Left renal cortex interstitium (tissue), 4 donors: ENCODE results near the gene SIAH1. TPM values are rescaled to one million over a fixed set of nuclear protein-coding genes. Genes with fewer than 3 reads are reported as not detected.
"Not testable (repeated sequence)": the region's sequence is repeated elsewhere in the genome, so short reads cannot be mapped to it uniquely, and the experiment has no call there.

ENCODE experiments used
- DNase-seq, 4 donors: peaks; one replicate each; pipeline ENCODE4 v3.0.0-alpha.2; 2013; ENCODE audit warnings: low read depth in 4 of 4, low spot score in 2 of 4, missing footprints in 1 of 4
- polyA plus RNA-seq, 4 donors: library from polyadenylated mRNA; unstranded; fragments of 120-200 nt; gene quantifications; one replicate each; pipeline ENCODE4 v1.2.1, GENCODE V29; 2013; ENCODE audit not compliant: insufficient read length in 4 of 4

Gene SIAH1
- polyA plus RNA-seq, 4 donors = 44.5 to 54.2 (median 48.3) TPM

- DNase-seq = no peak
These were observed 45.2 kb downstream of the SIAH1 start for GRCh38 chr16:48340054-48340453.

GRCh38 chr16:48335961-48336360 is 49.3 kb downstream of the SIAH1 start:
- DNase-seq = no peak

- no peak for DNase-seq
These were observed 50.9 kb downstream of the SIAH1 start for GRCh38 chr16:48334325-48334724.

- DNase-seq = no peak
These were observed 52.2 kb downstream of the SIAH1 start for GRCh38 chr16:48332978-48333377.

GRCh38 chr16:48330841-48331192 is 54.4 kb downstream of the SIAH1 start:
- no peak for DNase-seq

- DNase-seq = no peak
These were observed 54.9 kb downstream of the SIAH1 start for GRCh38 chr16:48330189-48330840.

GRCh38 chr16:48329138-48329537 is 56.1 kb downstream of the SIAH1 start:
- DNase-seq = no peak

GRCh38 chr16:48326915-48327314 is 58.3 kb downstream of the SIAH1 start:
- DNase-seq = no peak

GRCh38 chr16:48323783-48324775 is 61.1 kb downstream of the SIAH1 start:
- DNase-seq = no peak

GRCh38 chr16:48321317-48322036 is 63.7 kb downstream of the SIAH1 start:
- no peak for DNase-seq

- no peak for DNase-seq
These were observed 66.6 kb downstream of the SIAH1 start for GRCh38 chr16:48318630-48319029.

GRCh38 chr16:48317614-48318315 is 67.4 kb downstream of the SIAH1 start:
- no peak for DNase-seq

GRCh38 chr16:48317026-48317425 is 68.2 kb downstream of the SIAH1 start:
- no peak for DNase-seq

- DNase-seq = not testable (repeated sequence)
These were observed 71.3 kb downstream of the SIAH1 start for GRCh38 chr16:48313905-48314304.

GRCh38 chr16:48310908-48311641 is 74.1 kb downstream of the SIAH1 start:
- DNase-seq = no peak

Other genes with a start within 250 kb of the SIAH1 start
- under 1 TPM in 2 of 4 donors, not detected in 2; 0.05 to 0.16 TPM for gene ABCC12, start 229.4 kb downstream of the SIAH1 start, polyA plus RNA-seq
- gene LONP2, start 141.1 kb downstream of the SIAH1 start, polyA plus RNA-seq = 10 to 100 TPM; 58.0 to 79.5 (median 67.6) TPM
- gene ABCC11, start 137.9 kb downstream of the SIAH1 start, polyA plus RNA-seq = under 1 TPM; 0.23 to 0.60 (median 0.32) TPM
- 10 to 100 TPM; 39.0 to 51.1 (median 45.0) TPM for gene N4BP1, start 224.8 kb upstream of the SIAH1 start, polyA plus RNA-seq